IMR-90 (cell line): ENCODE results near the gene CYREN. TPM values are rescaled to one million over a fixed set of nuclear protein-coding genes. Genes with fewer than 3 reads are reported as not detected.

Source experiments
- ATAC-seq: fragments of 200-7000 bp; cut with Tn5 transposase; 2 replicates; pipeline ENCODE4 v1.9.1; 2020; ENCODE audit warnings: low read depth, mild to moderate bottlenecking, moderate library complexity
- BruUV-seq: library from RNA; stranded (reverse); fragments of 400-500 nt; replicated peaks from 2 replicates; lab custom pipeline; 2021; lab: Mats Ljungman, UMichigan
- CTCF ChIA-PET: fragments of 300-600 bp; formaldehyde crosslinking; extraction: SDS; loops from one replicate; lab custom pipeline; 2021; ENCODE audit warnings: antibody characterized with exemption; lab: Yijun Ruan, JAX
- POLR2A ChIA-PET: fragments of 300-600 bp; sonication (Branson Sonifier 250); formaldehyde crosslinking; loops from one replicate; lab custom pipeline; 2022; ENCODE audit warnings: antibody characterized with exemption; ENCODE audit not compliant: unreplicated experiment; lab: Charles Lee
- DNase-seq: peaks from one replicate; pipeline ENCODE4 v3.0.0; 2013
- H2AFZ ChIP-seq: replicated peaks from 2 replicates; pipeline ENCODE3; 2013; ENCODE audit warnings: low read length, mild to moderate bottlenecking; ENCODE audit not compliant: poor library complexity
- H2AK5ac ChIP-seq: 2 replicates; pipeline ENCODE4 v1.6.1; 2013; ENCODE audit warnings: low read depth, low read length, inconsistent platforms
- H2AK9ac ChIP-seq: replicated peaks from 2 replicates; pipeline ENCODE3; 2013; ENCODE audit warnings: mild to moderate bottlenecking, low read depth, low read length, moderate library complexity; ENCODE audit not compliant: poor library complexity
- H2BK120ac ChIP-seq: 2 replicates; pipeline ENCODE4 v1.6.1; 2013; ENCODE audit warnings: low read depth, low read length, inconsistent platforms
- H2BK15ac ChIP-seq: 3 replicates; pipeline ENCODE4 v1.6.1; 2013; ENCODE audit warnings: low read depth, low read length, inconsistent platforms
- H2BK20ac ChIP-seq: 2 replicates; pipeline ENCODE4 v1.6.1; 2013; ENCODE audit warnings: low read depth, mild to moderate bottlenecking, inconsistent platforms, low read length, moderate library complexity
- H2BK5ac ChIP-seq: 2 replicates; pipeline ENCODE4 v1.6.1; 2013; ENCODE audit warnings: mild to moderate bottlenecking, low read depth, low read length, inconsistent platforms; ENCODE audit not compliant: poor library complexity, severe bottlenecking
- H3K14ac ChIP-seq: replicated peaks from 2 replicates; pipeline ENCODE4 v1.6.1; 2013; ENCODE audit warnings: low read depth, low read length, inconsistent platforms
- H3K18ac ChIP-seq: 2 replicates; pipeline ENCODE4 v1.6.1; 2013; ENCODE audit warnings: low read depth, low read length, control low read depth
- H3K23ac ChIP-seq: 2 replicates; pipeline ENCODE4 v1.6.1; 2013; ENCODE audit warnings: low read depth, low read length, inconsistent platforms
- H3K27ac ChIP-seq: 2 replicates; pipeline ENCODE4 v1.5.1; 2013; ENCODE audit warnings: mild to moderate bottlenecking, control low read depth, low read length; ENCODE audit not compliant: insufficient read depth
- H3K27me3 ChIP-seq: 2 replicates; pipeline ENCODE4 v1.6.1; 2013; ENCODE audit warnings: low read length; ENCODE audit not compliant: control insufficient read depth, insufficient read depth
- H3K36me3 ChIP-seq: 2 replicates; pipeline ENCODE4 v1.6.1; 2013; ENCODE audit warnings: low read length, mixed read lengths; ENCODE audit not compliant: control insufficient read depth, insufficient read depth
- H3K4ac ChIP-seq: 2 replicates; pipeline ENCODE4 v1.6.1; 2013; ENCODE audit warnings: low read depth, low read length, inconsistent platforms
- H3K4me1 ChIP-seq: 2 replicates; pipeline ENCODE4 v1.6.1; 2013; ENCODE audit warnings: low read length, mixed read lengths; ENCODE audit not compliant: control insufficient read depth, insufficient read depth
- H3K4me2 ChIP-seq: 2 replicates; pipeline ENCODE4 v1.6.1; 2013; ENCODE audit warnings: low read depth, mild to moderate bottlenecking, control low read depth, low read length, moderate library complexity
- H3K4me3 ChIP-seq: 2 replicates; pipeline ENCODE4 v1.5.1; 2013; ENCODE audit warnings: low read depth, mild to moderate bottlenecking, control low read depth, low read length, moderate library complexity; ENCODE audit not compliant: insufficient read depth
- H3K56ac ChIP-seq: 2 replicates; pipeline ENCODE4 v1.6.1; 2013; ENCODE audit warnings: low read length, inconsistent platforms; ENCODE audit not compliant: insufficient read depth; ENCODE audit errors: extremely low read depth
- H3K79me1 ChIP-seq, 2 experiments: 2 replicates each; pipeline ENCODE4 v1.6.1; 2013; ENCODE audit warnings: low read length in 2 of 2, inconsistent platforms in 1 of 2, low read depth in 1 of 2
- H3K9ac ChIP-seq: 2 replicates; pipeline ENCODE4 v1.6.1; 2013; ENCODE audit warnings: low read depth, low read length, control low read depth
- H3K9me1 ChIP-seq: 2 replicates; pipeline ENCODE4 v1.6.1; 2013; ENCODE audit warnings: low read length, inconsistent platforms; ENCODE audit not compliant: insufficient read depth
- H3K9me3 ChIP-seq: 2 replicates; pipeline ENCODE4 v1.6.1; 2013; ENCODE audit warnings: low read length; ENCODE audit not compliant: control insufficient read depth, insufficient read depth
- H4K20me1 ChIP-seq: 2 replicates; pipeline ENCODE4 v1.6.1; 2013; ENCODE audit warnings: low read length, inconsistent platforms; ENCODE audit not compliant: insufficient read depth
- H4K5ac ChIP-seq: 2 replicates; pipeline ENCODE4 v1.6.1; 2013; ENCODE audit warnings: mild to moderate bottlenecking, low read depth, low read length, control low read depth
- H4K8ac ChIP-seq, 2 experiments: 2 replicates each; pipeline ENCODE4 v1.6.1; 2013; ENCODE audit warnings: low read depth in 2 of 2, low read length in 2 of 2, control low read depth in 1 of 2, inconsistent platforms in 1 of 2
- H4K91ac ChIP-seq: 2 replicates; pipeline ENCODE4 v1.6.1; 2013; ENCODE audit warnings: low read depth, low read length, inconsistent platforms; ENCODE audit not compliant: insufficient read depth
- CHD1 ChIP-seq: IDR thresholded peaks from 2 replicates; pipeline ENCODE4 v1.6.1; 2012; ENCODE audit warnings: low read depth, low read length, improper control_type of control experiment
- CTCF ChIP-seq: conservative IDR thresholded peaks from 2 replicates; pipeline ENCODE4 v1.5.1; 2012; ENCODE audit warnings: mild to moderate bottlenecking, low read depth, low read length, improper control_type of control experiment
- ELK1 ChIP-seq: fragments of 150-350 bp; IDR thresholded peaks from 2 replicates; pipeline ENCODE4 v1.6.1; 2016; ENCODE audit warnings: low read depth, mild to moderate bottlenecking, low read length, moderate library complexity, borderline replicate concordance
- FOS ChIP-seq: fragments of 150-350 bp; IDR thresholded peaks from 2 replicates; pipeline ENCODE4 v1.6.1; 2016; ENCODE audit warnings: low read depth, low read length
- MAZ ChIP-seq: IDR thresholded peaks from 2 replicates; pipeline ENCODE4 v1.6.1; 2012; ENCODE audit warnings: low read depth, mild to moderate bottlenecking, low read length, improper control_type of control experiment, moderate library complexity, borderline replicate concordance
- POLR2A ChIP-seq: IDR thresholded peaks from 2 replicates; pipeline ENCODE4 v1.6.1; 2012; ENCODE audit warnings: mild to moderate bottlenecking, low read depth, low read length
- RCOR1 ChIP-seq: IDR thresholded peaks from 2 replicates; pipeline ENCODE4 v1.6.1; 2012; ENCODE audit warnings: mild to moderate bottlenecking, low read length, improper control_type of control experiment; ENCODE audit not compliant: insufficient replicate concordance
- WGBS, 2 experiments: methylation state at CpG; one replicate each; pipeline versions ENCODE4 v1.1.5 to v1.1.7; 2013; ENCODE audit warnings: missing lambda C conversion rate in 2 of 2; ENCODE audit not compliant: insufficient read length in 1 of 2; ENCODE audit errors: extremely low coverage in 2 of 2; 5-methylcytosine and 5-hydroxymethylcytosine counted together
- dilution Hi-C: fragments of 300-500 bp; cut with HindIII; formaldehyde crosslinking; loops from one replicate; pipeline ENCODE4 v1.14.3; 2018; ENCODE audit warnings: low sequenced_read_pairs; ENCODE audit not compliant: unreplicated experiment
- in situ Hi-C: fragments of 300-500 bp; cut with MboI; formaldehyde crosslinking; loops from 3 replicates; pipeline ENCODE4 v1.14.3; 2019; ENCODE audit warnings: low sequenced_read_pairs, inconsistent platforms, mixed read lengths
- intact Hi-C: fragments of 100-400 bp; cut with micrococcal nuclease; formaldehyde crosslinking; loops from 2 replicates; pipeline ENCODE4 v1.10.0; 2022
- polyA plus RNA-seq, 3 experiments: library from polyadenylated mRNA; depleted of rRNA; stranded (reverse); fragments of >200 nt; gene quantifications; 2 replicates each; pipeline ENCODE4 v1.2.3, GENCODE V29; 2012; ENCODE audit warnings: low replicate concordance in 1 of 3
- total RNA-seq: library from RNA; depleted of rRNA; stranded (reverse); fragments of >200 nt; gene quantifications from 2 replicates; pipeline ENCODE4 v1.2.3, GENCODE V29; 2012

Gene CYREN
- total and polyA plus RNA-seq, 2 of the 4 experiments (the other 2 are of a cell fraction): 26.5 to 29.2 TPM

- Histone ChIP-seq H4K8ac (peak overlapping the region; percentile 75 to 84), H3K14ac (peak overlapping the region; percentile 73; the same call in 1 of the 2 replicates), H3K4me1 (peaks cover 12% of the 10 kb centered on the region), H3K9me1 (peaks cover 20% of the 10 kb centered on the region), H3K27me3 (no peaks in the 10 kb centered on the region), H3K36me3 (peaks cover 35% of the 10 kb centered on the region), H3K56ac (peak overlapping the region; percentile 79; the same call in 1 of the 2 replicates), H2BK20ac (no peak overlapping the region), H2AFZ (peak overlapping the region; percentile 85), H2BK5ac (peak overlapping the region; percentile 64), H3K23ac (peak overlapping the region; percentile 15; the same call in 1 of the 2 replicates), H2BK15ac (no peak overlapping the region), H3K9ac (peak overlapping the region; percentile 86), H2AK9ac (peak overlapping the region; percentile 81), H3K79me1 (peaks cover 30 to 50% of the 10 kb centered on the region in 2 experiments), H3K18ac (no peak overlapping the region; the same call in 1 of the 2 replicates), H4K91ac (peak overlapping the region; percentile 55; the same call in 1 of the 2 replicates), H3K27ac (peak overlapping the region; percentile 96), H3K9me3 (no peaks in the 10 kb centered on the region), H3K4ac (peak overlapping the region; percentile 85), H3K4me3 (peak overlapping the region; percentile 91), H4K5ac (peak overlapping the region; percentile 72), H2BK120ac (no peak overlapping the region), H4K20me1 (0 out of 2 replicates have a peak, but pooled peaks cover 4% of the 10 kb centered on the region), H3K4me2 (peak overlapping the region; percentile 80), H2AK5ac (peak overlapping the region; percentile 11; the same call in 1 of the 2 replicates)
- ChIA-PET POLR2A (no interaction called here), CTCF (interaction anchor here (3.7 kb wide), 1 partner anchor 184 kb away, joined by 17 read pairs; the partner anchor contains the start of gene AGBL3)
- ATAC-seq: no peak
- no peak for DNase-seq
- dilution Hi-C loops: no loop called here
- no peak for TF ChIP-seq CTCF
- TF ChIP-seq RCOR1: no peak
- TF ChIP-seq POLR2A: no peak
- TF ChIP-seq CHD1: no peak
- no peak for TF ChIP-seq MAZ
- no peak for TF ChIP-seq ELK1
- TF ChIP-seq FOS: no peak
- intact Hi-C loops: loop anchor here (1.0 to 2.0 kb wide), 5 partner anchors 41 to 537 kb away; partner anchors contain the start of genes AGBL3 and WDR91
- 1% methylated on average over 15 of the region's 17 CpGs; no CpG with 5 or more reads in 1 of the 2 experiments for WGBS, 2 experiments
- in situ Hi-C loops: loop anchor here (10.0 kb wide), 2 partner anchors 185 to 485 kb away; partner anchors contain the start of gene AGBL3
- no TSS peak for BruUV-seq
These were observed 588 bp downstream of the CYREN start for GRCh38 chr7:135169964-135170273.
